ENCODE data around the gene ATP10D. TPM values are rescaled to one million over a fixed set of nuclear protein-coding genes. Genes with fewer than 3 reads are reported as not detected.
A peak's percentile ranks its signal among the peaks of the same experiment; 100 is the strongest.

The ATP10D gene
- total RNA-seq, 4 donors from 2014 or later, result 28.6 to 41.0 (median 34.6) TPM

DNA sequence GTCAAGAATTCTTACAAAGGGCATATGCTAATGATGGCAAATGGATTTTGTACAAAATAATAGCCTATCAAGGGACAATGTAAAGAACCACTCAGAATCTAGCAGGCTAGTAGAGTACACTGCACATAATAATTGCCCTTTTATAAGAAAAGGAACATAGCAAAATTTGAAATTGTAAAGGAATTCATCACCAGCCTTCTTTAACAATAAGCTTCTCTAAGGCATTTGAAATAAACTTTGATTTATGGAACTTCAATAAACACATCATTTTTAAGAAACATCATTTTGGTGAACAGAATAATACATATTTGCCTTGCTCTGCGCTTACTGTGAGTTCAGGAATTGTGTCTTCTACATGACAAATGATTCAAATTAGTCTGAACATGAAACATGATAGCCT lies 9.7 kb upstream of the ATP10D start:
- WGBS, result 86% methylated on average over 1 of the region's 1 CpG
- Histone ChIP-seq H3K4me3 (no peak overlapping the region), H3K27me3 (no peaks in the 10 kb centered on the region), H3K27ac (no peak overlapping the region), H3K36me3 (no peaks in the 10 kb centered on the region), H3K4me1 (peaks cover 10% of the 10 kb centered on the region), H3K9me3 (no peaks in the 10 kb centered on the region)
- DNase-seq (ENCODE audit: low spot score in 2 of 2), result no peak
- TF ChIP-seq POLR2AphosphoS5 (IDR thresholded peaks at IDR 0.05) (no peak), POLR2A (IDR thresholded peaks at IDR 0.05) (no peak), EP300 (IDR thresholded peaks at IDR 0.05) (no peak)
- TF ChIP-seq, protein P1, sequence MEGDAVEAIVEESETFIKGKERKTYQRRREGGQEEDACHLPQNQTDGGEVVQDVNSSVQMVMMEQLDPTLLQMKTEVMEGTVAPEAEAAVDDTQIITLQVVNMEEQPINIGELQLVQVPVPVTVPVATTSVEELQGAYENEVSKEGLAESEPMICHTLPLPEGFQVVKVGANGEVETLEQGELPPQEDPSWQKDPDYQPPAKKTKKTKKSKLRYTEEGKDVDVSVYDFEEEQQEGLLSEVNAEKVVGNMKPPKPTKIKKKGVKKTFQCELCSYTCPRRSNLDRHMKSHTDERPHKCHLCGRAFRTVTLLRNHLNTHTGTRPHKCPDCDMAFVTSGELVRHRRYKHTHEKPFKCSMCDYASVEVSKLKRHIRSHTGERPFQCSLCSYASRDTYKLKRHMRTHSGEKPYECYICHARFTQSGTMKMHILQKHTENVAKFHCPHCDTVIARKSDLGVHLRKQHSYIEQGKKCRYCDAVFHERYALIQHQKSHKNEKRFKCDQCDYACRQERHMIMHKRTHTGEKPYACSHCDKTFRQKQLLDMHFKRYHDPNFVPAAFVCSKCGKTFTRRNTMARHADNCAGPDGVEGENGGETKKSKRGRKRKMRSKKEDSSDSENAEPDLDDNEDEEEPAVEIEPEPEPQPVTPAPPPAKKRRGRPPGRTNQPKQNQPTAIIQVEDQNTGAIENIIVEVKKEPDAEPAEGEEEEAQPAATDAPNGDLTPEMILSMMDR (IDR thresholded peaks at IDR 0.05), result no peak

DNA sequence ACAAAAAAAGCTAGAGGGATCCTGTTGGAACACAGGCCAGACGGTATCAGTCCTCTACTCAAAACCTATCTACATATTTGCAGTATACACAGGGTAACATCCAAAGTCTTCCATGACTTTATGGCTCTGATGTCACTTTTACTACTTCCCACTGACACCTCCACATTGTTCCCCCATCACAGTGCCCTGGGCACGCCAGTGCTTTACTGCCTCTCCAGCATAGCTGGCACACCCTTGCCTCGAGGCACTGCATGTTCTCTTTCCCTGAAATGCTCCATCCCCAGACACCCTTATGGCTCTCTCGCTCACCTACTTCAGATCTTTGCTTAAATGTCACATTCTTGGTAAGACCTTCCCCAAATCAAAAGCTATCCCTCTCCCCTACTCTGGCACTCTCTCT lies 6.3 kb upstream of the ATP10D start:
- Histone ChIP-seq H3K27me3 (no peaks in the 10 kb centered on the region), H3K4me3 (no peak overlapping the region), H3K36me3 (no peaks in the 10 kb centered on the region), H3K9me3 (no peaks in the 10 kb centered on the region), H3K27ac (no peak overlapping the region), H3K4me1 (peaks cover 17% of the 10 kb centered on the region)
- WGBS, result 67% methylated on average over 4 of the region's 4 CpGs
- DNase-seq (ENCODE audit: low spot score in 2 of 2), result no peak
- TF ChIP-seq EP300 (IDR thresholded peaks at IDR 0.05) (no peak), POLR2A (IDR thresholded peaks at IDR 0.05) (no peak), POLR2AphosphoS5 (IDR thresholded peaks at IDR 0.05) (no peak)
- TF ChIP-seq, protein P1 (IDR thresholded peaks at IDR 0.05), result no peak

DNA sequence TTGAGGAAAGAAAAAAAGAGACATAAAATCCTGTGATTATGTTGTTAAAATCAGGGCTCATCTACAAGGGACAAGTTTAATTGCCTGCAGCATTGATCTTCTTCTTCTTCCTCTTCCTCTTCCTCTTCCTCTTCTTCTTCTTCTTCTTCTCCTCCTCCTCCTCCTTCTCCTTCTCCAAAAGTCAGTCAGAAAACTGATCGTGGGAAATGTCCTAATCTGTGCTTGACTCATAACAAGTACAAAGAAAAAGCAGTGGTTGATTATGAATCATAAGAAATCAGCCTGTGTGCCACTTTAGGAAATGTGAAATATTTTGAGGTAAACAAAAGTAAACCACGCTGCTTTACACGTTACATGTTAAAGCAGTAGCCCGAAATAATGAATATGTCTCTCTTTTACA lies 2.7 kb upstream of the ATP10D start:
- TF ChIP-seq POLR2AphosphoS5 (IDR thresholded peaks at IDR 0.05) (no peak), POLR2A (IDR thresholded peaks at IDR 0.05) (no peak), EP300 (IDR thresholded peaks at IDR 0.05) (no peak)
- TF ChIP-seq, protein P1 (IDR thresholded peaks at IDR 0.05), result no peak
- Histone ChIP-seq H3K4me1 (peaks cover 42% of the 10 kb centered on the region), H3K27me3 (no peaks in the 10 kb centered on the region), H3K9me3 (no peaks in the 10 kb centered on the region), H3K36me3 (no peaks in the 10 kb centered on the region), H3K4me3 (no peak overlapping the region), H3K27ac (peak overlapping the region; percentile 96)
- 51% methylated on average over 4 of the region's 4 CpGs for WGBS
- DNase-seq (ENCODE audit: low spot score in 2 of 2), result no peak

DNA sequence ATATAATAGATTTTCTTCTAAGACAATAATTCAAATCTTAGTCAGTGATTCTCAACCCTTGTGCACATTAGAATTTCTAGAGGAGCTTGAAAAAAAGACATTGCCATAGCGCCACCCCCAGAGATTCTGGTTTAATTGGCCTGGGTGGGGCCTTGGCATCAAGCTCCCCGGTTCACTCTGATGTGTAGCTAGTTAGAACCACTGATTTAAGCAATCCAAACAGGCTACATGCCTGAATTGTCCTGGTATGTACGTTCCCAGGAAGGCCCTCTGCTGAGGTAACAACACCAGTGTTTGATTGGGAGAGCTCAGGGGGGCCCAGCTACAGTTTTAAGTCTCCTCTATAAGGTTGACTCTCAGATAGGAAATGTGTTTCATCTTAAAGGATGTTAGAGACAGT lies 1.3 kb upstream of the ATP10D start:
- DNase-seq (ENCODE audit: low spot score in 2 of 2), result no peak

DNA sequence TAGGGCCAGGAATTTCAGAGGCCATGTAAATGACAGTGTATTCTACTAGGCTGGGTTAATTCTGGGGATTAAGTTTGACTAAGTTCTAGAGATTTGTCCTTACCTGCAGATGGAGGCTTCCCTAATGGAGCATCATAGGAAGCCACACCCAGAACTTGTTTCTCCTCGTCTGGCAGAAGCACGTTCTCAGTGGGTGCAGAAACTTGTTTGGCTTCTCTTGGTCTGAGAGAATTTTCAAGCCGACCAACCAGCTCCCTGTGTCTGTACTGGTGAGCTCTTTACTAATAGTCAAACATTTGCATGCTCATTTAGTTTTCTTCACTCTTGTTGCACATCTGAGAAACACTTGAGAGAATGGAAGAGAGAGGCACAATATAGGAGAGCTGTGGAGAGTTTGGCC lies 907 bp upstream of the ATP10D start:
- Histone ChIP-seq H3K4me1 (peaks cover 47% of the 10 kb centered on the region), H3K9me3 (no peaks in the 10 kb centered on the region), H3K4me3 (peak overlapping the region; percentile 75), H3K27ac (peak overlapping the region; percentile 96), H3K36me3 (no peaks in the 10 kb centered on the region), H3K27me3 (no peaks in the 10 kb centered on the region)
- no peak for DNase-seq (ENCODE audit: low spot score in 2 of 2)
- no peak for TF ChIP-seq POLR2A (IDR thresholded peaks at IDR 0.05)
- TF ChIP-seq, protein P1 (IDR thresholded peaks at IDR 0.05), result no peak
- no peak for TF ChIP-seq POLR2AphosphoS5 (IDR thresholded peaks at IDR 0.05)
- TF ChIP-seq EP300 (IDR thresholded peaks at IDR 0.05), result no peak
- WGBS, result 56% methylated on average over 3 of the region's 3 CpGs

More for the DNA sequence above, 1.3 kb upstream of the ATP10D start:
- 54% methylated on average over 3 of the region's 3 CpGs for WGBS
- TF ChIP-seq EP300 (IDR thresholded peaks at IDR 0.05), result no peak
- TF ChIP-seq POLR2A (IDR thresholded peaks at IDR 0.05), result no peak
- no peak for TF ChIP-seq POLR2AphosphoS5 (IDR thresholded peaks at IDR 0.05)
- TF ChIP-seq, protein P1 (IDR thresholded peaks at IDR 0.05), result no peak
- no peaks in the 10 kb centered on the region for H3K36me3 ChIP-seq
- no peaks in the 10 kb centered on the region for H3K27me3 ChIP-seq
- H3K4me1 ChIP-seq, result peaks cover 47% of the 10 kb centered on the region
- H3K27ac ChIP-seq, result peak overlapping the region; percentile 96
- no peak overlapping the region for H3K4me3 ChIP-seq
- no peaks in the 10 kb centered on the region for H3K9me3 ChIP-seq
